Ovary (tissue), 9 donors: Measurements from ENCODE around the gene RPL31. TPM values are rescaled to one million over a fixed set of nuclear protein-coding genes. Genes with fewer than 3 reads are reported as not detected.

Experiments
- DNase-seq, 5 donors: peaks; one replicate each; pipeline ENCODE4 v3.0.0-alpha.2; 2019 to 2020
- H3K27ac ChIP-seq, 2 donors: fragments of 200-600 bp; one replicate each; pipeline versions ENCODE4 v1.5.1 to v1.8.0; 2019 to 2022
- H3K27me3 ChIP-seq: fragments of 200-600 bp; one replicate; pipeline ENCODE4 v1.8.0; 2022
- H3K36me3 ChIP-seq: fragments of 200-600 bp; sonication (generic); one replicate; pipeline ENCODE4 v1.5.1; 2019
- H3K4me1 ChIP-seq: one replicate; pipeline ENCODE4 v1.8.1; 2013; ENCODE audit warnings: mild to moderate bottlenecking, moderate library complexity; ENCODE audit not compliant: insufficient read depth
- H3K4me3 ChIP-seq: fragments of 200-600 bp; sonication (generic); one replicate; pipeline ENCODE4 v1.5.1; 2017
- H3K9me3 ChIP-seq, 2 donors: fragments of 200-600 bp in 1 of 2; sonication (generic) in 1 of 2; one replicate each; pipeline versions ENCODE4 v1.5.1 to v1.8.1; 2013 to 2019; ENCODE audit warnings: mild to moderate bottlenecking in 1 of 2, moderate library complexity in 1 of 2
- EP300 ChIP-seq: sonication (generic); formaldehyde crosslinking; IDR thresholded peaks from one replicate; pipeline ENCODE4 v1.6.1; 2017; ENCODE audit warnings: antibody characterized with exemption
- POLR2A ChIP-seq: fragments of 450-650 bp; IDR thresholded peaks from one replicate; pipeline ENCODE4 v1.6.1; 2017; ENCODE audit warnings: antibody characterized with exemption, mild to moderate bottlenecking, moderate library complexity
- WGBS, 3 donors: extraction: QIAGEN DNeasy Blood & Tissue Kit in 1 of 3; methylation state at CpG; one replicate each; pipeline versions ENCODE4 v1.1.5 to v1.1.7; 2013 to 2017; 5-methylcytosine and 5-hydroxymethylcytosine counted together
- intact Hi-C, 4 donors: fragments of 100-400 bp; cut with DNase I; formaldehyde crosslinking; loops; one replicate each; pipeline versions ENCODE4 v1.11.0 to v1.15.1; 2022 to 2023
- polyA plus RNA-seq, 2 donors: library from polyadenylated mRNA; stranded (reverse); fragments of 200-250 nt in 1 of 2; fragments of 350-450 nt in 1 of 2; fragmentation: Illumina TruSeq in 1 of 2; extraction: RNeasy Lipid Tissue Mini Kit (QIAGEN cat#74804) in 1 of 2; gene quantifications; one replicate each; pipeline ENCODE4 v1.2.3, GENCODE V29; 2013 to 2014
- total RNA-seq, 7 donors: library from RNA; depleted of rRNA in 2 of 7; stranded (reverse); fragments of >200 nt in 2 of 7; fragmentation: NEBNext Ultra II Directional in 3 of 7; extraction: Animal tissue kit (Norgen Biotek cat#: 25700) in 3 of 7; gene quantifications; one replicate each; pipeline versions ENCODE4 v1.1.0 to v1.2.4, GENCODE V29; 2016 to 2023
- TF ChIP-seq, protein P1 (sequence below), 3 donors: fragments of 450-650 bp in 2 of 3; fragments of 200-600 bp in 1 of 3; IDR thresholded peaks; one replicate each; pipeline versions ENCODE4 v1.5.1 to v1.8.0; 2016 to 2022; ENCODE audit warnings: antibody characterized with exemption in 3 of 3, mild to moderate bottlenecking in 1 of 3
- donor health status: DM: no; HTN: no; CAD: no; lungs with moderate emphysema.
- donor health status: DM: no; HTN: no; CAD: no.
- donor health status: Bipolar disorder and iron deficiency.
- donor health status: DM: yes; HTN: yes; CAD: no.
- donor health status: DM: no; HTN: no; CAD: no.
- donor health status: DM: yes; HTN: yes; CAD: no.

RPL31 gene
- total and polyA plus RNA-seq, 9 donors, result 2,349 to 14,384 (median 3,108) TPM

DNA sequence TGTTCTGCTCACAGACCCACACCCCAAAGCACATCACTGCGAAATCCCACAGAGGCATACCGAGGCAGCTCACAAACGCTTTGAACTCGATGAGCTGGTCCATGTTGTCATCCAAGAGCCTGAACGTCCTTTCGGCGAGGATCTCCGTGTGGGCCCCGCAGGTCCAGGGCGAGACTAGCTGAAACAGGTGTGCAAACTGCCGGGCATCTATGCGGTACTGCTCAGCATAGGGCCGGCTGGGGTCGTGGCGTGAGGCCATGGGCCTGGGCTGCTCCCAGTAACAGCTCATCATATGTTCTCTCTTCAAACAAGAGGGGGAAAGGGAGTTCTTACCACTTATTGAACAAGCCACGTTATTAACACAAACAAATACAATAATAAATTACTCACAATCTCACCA lies 20.1 kb downstream of the RPL31 start:
- TF ChIP-seq EP300 (no peak), POLR2A (no peak)
- TF ChIP-seq, protein P1, sequence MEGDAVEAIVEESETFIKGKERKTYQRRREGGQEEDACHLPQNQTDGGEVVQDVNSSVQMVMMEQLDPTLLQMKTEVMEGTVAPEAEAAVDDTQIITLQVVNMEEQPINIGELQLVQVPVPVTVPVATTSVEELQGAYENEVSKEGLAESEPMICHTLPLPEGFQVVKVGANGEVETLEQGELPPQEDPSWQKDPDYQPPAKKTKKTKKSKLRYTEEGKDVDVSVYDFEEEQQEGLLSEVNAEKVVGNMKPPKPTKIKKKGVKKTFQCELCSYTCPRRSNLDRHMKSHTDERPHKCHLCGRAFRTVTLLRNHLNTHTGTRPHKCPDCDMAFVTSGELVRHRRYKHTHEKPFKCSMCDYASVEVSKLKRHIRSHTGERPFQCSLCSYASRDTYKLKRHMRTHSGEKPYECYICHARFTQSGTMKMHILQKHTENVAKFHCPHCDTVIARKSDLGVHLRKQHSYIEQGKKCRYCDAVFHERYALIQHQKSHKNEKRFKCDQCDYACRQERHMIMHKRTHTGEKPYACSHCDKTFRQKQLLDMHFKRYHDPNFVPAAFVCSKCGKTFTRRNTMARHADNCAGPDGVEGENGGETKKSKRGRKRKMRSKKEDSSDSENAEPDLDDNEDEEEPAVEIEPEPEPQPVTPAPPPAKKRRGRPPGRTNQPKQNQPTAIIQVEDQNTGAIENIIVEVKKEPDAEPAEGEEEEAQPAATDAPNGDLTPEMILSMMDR (IDR thresholded peaks at IDR 0.05), result no peak
- no peak overlapping the region for H3K4me3 ChIP-seq
- intact Hi-C loops, result no loop called here
- H3K36me3 ChIP-seq, result no peaks in the 10 kb centered on the region
- no peaks in the 10 kb centered on the region for H3K27me3 ChIP-seq
- DNase-seq, result no peak
- 77 to 84% (median 77%) methylated on average over 16 of the region's 16 CpGs for WGBS, 3 donors
- no peaks in the 10 kb centered on the region for H3K4me1 ChIP-seq
- no peak overlapping the region for H3K27ac ChIP-seq
- no peaks in the 10 kb centered on the region for H3K9me3 ChIP-seq

DNA sequence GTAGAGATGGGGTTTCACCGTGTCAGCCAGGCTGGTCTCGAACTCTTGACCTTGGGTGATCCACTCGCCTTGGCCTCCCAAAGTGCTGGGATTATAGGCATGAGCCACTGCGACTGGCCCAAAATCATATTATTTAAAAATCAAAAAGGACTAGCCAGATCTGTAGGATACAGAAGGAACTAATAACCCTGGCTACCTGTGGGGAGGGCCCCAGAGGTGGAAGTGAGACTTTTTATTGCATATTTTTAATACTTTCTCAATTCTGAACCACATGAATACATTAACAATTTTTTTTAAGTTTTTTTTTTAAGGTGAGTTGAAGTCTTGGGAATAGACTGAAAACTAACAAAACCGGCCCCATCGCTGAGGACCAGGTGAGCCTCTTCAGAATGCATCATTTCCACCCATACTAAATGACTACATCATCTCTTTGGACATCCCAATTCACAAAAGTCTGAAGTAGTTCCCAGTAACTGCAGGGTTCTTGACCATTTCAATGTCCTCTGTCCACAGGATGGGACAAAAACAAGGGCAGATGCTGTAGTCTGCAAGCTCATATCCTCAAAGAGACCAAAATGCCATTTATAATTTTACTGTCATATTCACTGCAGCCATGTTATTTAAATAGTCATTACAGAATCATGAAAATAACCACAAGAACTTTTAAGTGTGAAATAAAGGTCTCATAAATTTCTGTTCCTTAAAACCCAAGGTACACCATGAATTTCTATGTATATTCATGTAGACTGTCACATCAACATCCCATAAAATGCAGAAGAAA lies 21.4 kb downstream of the RPL31 start:
- H3K36me3 ChIP-seq, result no peaks in the 10 kb centered on the region
- H3K4me3 ChIP-seq, result no peak overlapping the region
- no peaks in the 10 kb centered on the region for H3K9me3 ChIP-seq
- intact Hi-C loops, result no loop called here
- TF ChIP-seq EP300 (no peak), POLR2A (no peak)
- TF ChIP-seq, protein P1 (IDR thresholded peaks at IDR 0.05), result no peak
- no peak overlapping the region for H3K27ac ChIP-seq
- no peaks in the 10 kb centered on the region for H3K27me3 ChIP-seq
- H3K4me1 ChIP-seq, result no peaks in the 10 kb centered on the region
- DNase-seq, result no peak
- 93 to 96% (median 94%) methylated on average over 6 of the region's 6 CpGs for WGBS, 3 donors

DNA sequence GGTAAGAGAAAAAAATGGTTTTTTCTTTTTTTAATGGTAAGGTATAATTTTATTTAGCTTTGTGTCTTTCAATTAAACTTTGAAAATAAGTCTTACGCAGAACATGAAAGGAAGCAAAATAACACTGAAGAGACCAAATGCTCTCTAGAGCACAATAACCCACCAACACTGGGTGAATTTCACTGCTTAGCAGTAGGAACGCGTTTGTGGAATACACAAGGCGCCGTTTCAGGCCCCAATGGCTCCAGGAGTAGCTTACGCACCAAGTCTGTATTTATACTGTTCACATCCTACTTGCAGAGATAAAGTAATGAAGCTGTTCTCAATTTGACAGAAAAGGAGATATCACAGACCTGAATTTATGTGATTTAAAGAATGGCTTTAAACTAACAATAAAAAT lies 23.5 kb downstream of the RPL31 start:
- H3K27me3 ChIP-seq, result no peaks in the 10 kb centered on the region
- 86 to 89% (median 88%) methylated on average over 6 of the region's 6 CpGs for WGBS, 3 donors

DNA sequence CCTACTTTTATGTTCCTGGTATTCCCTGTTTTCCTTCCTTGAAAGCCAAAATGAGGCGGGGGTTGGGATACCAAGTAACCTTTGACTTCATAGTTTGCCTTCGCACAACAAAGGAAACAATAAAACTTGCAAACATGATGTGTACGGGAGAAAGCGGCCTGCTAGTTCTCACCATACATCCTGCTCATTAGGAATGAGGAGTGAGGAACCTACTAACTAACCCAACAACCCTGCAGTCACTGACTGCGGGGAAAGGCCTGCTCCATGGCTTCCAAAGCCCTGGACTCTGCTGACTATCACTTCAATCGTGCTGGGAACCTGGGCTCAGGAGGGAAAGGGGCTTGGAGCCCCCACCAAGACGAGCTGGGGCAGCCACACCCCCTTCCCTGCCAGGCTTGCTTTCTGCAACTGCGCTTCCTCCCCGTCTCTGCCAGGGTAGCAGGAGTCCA lies 24.2 kb downstream of the RPL31 start:
- 53 to 67% (median 63%) methylated on average over 9 of the region's 9 CpGs for WGBS, 3 donors
- TF ChIP-seq POLR2A (no peak), EP300 (no peak)
- TF ChIP-seq, protein P1 (IDR thresholded peaks at IDR 0.05), result no peak
- Histone ChIP-seq H3K4me1 (no peaks in the 10 kb centered on the region), H3K9me3 (no peaks in the 10 kb centered on the region), H3K27me3 (no peaks in the 10 kb centered on the region), H3K36me3 (no peaks in the 10 kb centered on the region), H3K27ac (no peak overlapping the region), H3K4me3 (no peak overlapping the region)
- no peak for DNase-seq
- intact Hi-C loops, result no loop called here

More for the DNA sequence above, 23.5 kb downstream of the RPL31 start:
- Histone ChIP-seq H3K4me1 (no peaks in the 10 kb centered on the region), H3K9me3 (no peaks in the 10 kb centered on the region), H3K4me3 (no peak overlapping the region), H3K36me3 (no peaks in the 10 kb centered on the region), H3K27ac (no peak overlapping the region)
- DNase-seq, result no peak
- intact Hi-C loops, result no loop called here
- TF ChIP-seq, protein P1 (IDR thresholded peaks at IDR 0.05), result no peak
- no peak for TF ChIP-seq POLR2A
- no peak for TF ChIP-seq EP300
